Activated CD4-positive, alpha-beta T cell treated with anti-CD3 and anti-CD28 coated beads, Interleukin-2, amount 50 U/mL, for 48 hours (primary cell): ENCODE data around the gene PRIMPOL.
"Not testable (repeated sequence)": the region's sequence is repeated elsewhere in the genome, so short reads cannot be mapped to it uniquely, and the experiment has no call there.

Experiments
- DNase-seq, 2 experiments: peaks; one replicate each; pipeline ENCODE4 v3.0.0-alpha.2; 2020

PRIMPOL gene, protein sequence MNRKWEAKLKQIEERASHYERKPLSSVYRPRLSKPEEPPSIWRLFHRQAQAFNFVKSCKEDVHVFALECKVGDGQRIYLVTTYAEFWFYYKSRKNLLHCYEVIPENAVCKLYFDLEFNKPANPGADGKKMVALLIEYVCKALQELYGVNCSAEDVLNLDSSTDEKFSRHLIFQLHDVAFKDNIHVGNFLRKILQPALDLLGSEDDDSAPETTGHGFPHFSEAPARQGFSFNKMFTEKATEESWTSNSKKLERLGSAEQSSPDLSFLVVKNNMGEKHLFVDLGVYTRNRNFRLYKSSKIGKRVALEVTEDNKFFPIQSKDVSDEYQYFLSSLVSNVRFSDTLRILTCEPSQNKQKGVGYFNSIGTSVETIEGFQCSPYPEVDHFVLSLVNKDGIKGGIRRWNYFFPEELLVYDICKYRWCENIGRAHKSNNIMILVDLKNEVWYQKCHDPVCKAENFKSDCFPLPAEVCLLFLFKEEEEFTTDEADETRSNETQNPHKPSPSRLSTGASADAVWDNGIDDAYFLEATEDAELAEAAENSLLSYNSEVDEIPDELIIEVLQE

DNA sequence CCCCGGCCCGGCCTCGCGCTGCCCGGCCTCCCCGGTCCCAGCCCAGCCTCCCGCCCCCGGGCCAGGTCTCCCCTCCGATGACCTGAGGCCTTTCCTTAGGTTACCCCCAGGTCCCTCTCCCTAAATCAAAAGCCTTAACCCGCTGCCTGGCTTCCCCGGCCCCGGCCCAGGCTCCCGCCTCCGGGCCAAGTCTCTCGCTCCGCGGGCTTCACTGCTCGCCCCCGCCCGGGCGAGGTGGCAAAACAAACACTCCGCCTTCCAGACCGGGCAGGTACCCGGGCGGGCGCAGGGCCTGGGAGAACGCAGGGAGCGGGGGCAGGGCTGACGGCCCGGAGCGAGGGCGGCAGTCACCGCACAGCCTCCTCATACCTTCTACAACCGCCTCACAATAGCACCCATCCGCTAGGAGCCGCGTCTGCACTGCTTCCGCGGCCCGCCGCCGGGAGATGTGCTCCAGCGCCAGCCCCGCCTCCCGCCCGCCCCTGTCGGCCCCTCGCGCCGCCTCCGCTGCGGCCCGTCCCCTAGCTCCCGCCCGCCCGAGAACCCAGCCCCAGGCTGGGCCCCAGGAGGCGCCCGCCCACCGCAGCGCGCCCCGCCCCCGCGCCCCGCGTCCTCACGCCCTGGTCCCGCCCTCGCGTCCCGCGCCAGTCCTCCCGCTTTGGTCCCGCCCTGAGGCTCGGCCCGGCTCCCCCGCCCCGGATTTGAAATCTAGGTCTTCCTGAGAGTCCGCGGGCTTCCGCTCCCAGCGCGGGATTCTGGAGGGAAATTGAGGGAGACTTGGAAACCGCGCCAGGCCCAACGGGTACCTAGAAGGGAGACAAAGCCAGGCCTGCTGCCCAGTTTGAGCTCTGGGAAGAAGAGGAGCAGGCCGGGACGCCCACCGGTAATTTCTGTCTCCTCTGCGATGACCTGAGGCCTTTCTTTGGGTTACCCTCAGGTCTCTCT lies at the start of gene PRIMPOL, which contains the start of gene CASP3:
PRIMPOL (plus strand) TSS at position 713 of the 945 bp plus-strand sequence. CDS start 7,403 bp downstream, outside the sequence.
CASP3 (minus strand) TSS at position 422 of the 945 bp plus-strand sequence. CDS start 10,994 bp downstream, outside the sequence.
- peak; percentile 98 for DNase-seq

DNA sequence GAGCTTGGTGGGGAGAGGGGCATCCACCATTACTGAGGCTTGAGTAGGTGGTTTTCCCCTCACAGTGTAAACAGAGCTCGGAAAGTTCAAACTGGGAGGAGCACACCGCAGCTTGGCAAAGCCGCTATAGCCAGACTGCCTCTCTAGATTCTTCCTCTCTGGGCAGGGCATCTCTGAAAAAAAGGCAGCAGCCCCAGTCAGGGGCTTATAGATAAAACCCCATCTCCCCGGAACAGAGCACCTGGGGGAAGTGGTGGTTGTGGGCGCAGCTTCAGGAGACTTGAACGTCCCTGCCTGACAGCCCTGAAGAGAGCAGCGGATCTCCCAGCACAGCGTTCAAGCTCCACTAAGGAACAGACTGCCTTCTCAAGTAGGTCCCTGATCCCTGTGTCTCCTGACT lies 48.6 kb upstream of the PRIMPOL start:
- DNase-seq = not testable (repeated sequence)

DNA sequence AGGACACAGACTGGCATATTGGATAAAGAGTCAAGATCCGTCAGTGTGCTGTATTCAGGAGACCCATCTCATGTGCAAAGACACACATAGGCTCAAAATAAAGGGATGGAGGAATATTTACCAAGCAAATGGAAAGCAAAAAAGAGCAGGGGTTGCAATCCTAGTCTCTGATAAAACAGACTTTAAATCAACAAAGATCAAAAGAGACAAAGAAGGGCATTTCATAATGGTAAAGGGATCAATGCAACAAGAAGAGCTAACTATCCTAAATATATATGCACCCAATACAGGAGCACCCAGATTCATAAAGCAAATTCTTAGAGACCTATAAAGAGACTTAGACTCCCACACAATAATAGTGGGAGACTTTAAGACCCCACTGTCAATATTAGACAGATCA lies 46.7 kb upstream of the PRIMPOL start:
- not testable (repeated sequence) for DNase-seq

DNA sequence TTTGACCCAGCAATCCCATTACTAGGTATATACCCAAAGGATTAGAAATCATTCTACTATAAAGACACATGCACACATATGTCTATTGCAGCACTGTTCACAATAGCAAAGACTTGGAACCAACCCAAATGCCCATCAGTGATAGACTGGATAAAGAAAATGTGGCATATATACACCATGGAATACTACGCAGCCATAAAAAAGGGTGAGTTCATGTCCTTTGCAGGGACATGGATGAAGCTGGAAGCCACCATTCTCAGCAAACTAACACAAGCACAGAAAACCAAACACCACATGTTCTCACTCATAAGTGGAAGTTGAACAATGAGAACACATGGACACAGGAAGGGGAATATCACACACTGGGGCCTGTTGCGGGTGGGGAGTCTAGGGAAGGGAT lies 42.1 kb upstream of the PRIMPOL start:
- not testable (repeated sequence) for DNase-seq

DNA sequence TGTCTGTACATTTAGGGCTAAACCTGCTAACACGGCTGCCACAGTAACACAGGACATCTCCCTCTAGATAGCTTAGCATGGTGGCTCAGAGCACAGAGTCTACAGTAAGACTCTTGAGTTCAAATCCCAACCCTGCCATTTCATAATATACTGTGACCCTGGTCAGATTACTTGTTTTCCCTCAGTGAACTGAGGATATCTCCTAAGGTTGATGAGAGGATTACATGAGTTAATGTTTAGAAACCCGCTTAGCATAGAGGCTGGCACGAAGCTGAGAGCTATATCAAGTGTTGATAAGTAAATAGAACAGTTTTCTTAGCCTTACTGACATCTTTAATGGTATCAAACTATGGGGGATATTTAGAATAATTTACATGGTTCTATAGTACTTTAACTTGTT lies 37.5 kb upstream of the PRIMPOL start:
- no peak for DNase-seq

DNA sequence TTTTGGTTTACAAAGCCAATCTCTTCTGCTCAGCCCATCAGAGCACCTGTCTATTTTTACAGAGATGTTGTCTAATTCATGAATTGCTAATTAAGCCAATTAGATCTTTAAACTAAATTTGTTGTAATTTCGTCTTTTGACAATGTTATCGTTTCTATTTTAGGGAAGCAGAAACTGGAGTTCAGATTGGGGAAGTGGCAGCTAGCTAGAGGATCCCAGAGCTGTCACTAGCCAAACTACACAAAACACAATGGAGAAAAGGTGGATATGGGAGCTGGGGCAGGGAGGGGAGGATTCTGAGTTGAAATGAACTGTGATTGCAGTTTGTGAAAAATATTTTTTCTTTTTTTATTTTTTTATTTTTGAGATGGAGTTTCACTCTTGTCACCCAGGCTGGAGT lies 36.1 kb upstream of the PRIMPOL start:
- DNase-seq = no peak

DNA sequence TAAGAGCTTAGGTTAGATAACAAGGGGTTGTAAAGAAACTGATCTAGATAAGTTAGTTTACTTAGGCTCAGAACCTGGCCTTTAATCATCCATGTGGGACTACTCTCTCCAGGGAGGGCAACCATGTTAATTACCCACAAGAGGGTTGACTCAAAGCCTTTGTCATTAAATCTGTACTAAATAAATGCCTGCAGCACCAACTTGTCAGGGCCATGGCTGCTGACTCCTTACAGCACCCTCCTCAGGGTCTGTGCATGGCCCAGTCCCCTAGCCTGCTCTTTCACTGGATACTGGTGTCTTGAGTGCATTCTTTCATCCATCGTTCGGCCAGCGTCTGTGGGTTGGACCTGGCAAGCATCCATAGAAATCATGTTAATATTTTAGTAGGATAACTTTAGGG lies 35.0 kb upstream of the PRIMPOL start:
- DNase-seq = no peak

DNA sequence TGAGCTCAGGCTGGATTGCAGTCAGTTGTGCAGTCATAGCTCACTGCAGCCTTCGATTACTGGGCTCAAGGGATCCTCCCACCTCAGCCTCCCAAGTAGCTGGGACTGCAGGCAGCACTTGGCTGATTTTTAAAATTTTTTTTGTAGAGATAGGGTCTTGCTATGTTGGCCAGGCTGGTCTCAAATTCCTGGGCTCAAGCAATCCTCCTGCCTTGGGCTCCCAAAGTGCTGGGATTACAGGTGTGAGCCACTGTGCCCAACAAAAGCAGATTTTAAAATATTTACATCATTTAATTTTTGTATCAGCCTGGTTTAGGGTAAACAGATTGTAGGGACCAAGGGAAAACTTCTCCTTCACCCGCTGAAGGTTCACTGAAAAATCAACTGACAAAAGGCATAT lies 33.4 kb upstream of the PRIMPOL start:
- DNase-seq = not testable (repeated sequence)

DNA sequence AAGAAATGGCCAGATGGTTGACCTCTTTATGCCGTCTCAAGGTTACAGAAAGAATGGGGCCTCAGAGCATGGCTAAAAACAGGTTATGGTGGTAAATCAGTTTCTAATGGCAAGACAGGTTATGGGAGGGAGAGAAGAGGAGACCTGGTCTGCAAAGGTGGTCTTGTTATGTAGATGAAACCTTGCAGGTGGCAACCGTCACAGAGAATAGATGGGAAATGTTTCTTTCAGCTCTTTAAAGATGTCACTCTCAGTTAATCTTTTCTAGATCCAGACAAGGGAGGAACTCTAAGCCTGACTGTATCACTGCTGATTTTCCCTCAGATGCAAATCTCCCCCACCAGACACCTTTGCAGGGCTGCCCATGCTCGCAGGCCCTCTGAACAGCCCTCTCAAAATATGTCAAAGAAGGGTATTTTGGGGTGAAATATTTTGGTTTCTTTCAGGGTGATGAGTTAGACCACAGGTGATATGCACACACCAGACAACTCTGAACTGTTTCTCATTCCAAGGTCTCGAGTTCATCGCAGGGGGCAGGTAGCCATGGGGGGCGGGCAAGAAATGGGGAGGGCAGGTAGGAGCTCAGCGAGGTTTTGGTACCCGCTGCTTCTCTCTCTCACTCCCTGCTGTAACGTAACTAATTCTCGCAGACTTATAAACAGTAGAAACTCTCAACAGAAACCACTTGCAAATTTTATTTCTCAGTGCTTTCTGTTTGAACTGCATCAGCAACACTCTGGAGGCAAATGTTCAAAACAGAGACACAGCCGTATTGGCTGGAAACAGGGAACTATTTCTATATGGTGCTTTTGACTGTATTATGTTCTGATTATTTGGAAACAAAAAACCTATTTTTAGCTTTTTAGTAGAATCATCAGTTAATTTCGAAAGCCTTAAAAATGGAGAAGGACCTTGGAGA lies 32.6 kb upstream of the PRIMPOL start:
- no peak for DNase-seq

DNA sequence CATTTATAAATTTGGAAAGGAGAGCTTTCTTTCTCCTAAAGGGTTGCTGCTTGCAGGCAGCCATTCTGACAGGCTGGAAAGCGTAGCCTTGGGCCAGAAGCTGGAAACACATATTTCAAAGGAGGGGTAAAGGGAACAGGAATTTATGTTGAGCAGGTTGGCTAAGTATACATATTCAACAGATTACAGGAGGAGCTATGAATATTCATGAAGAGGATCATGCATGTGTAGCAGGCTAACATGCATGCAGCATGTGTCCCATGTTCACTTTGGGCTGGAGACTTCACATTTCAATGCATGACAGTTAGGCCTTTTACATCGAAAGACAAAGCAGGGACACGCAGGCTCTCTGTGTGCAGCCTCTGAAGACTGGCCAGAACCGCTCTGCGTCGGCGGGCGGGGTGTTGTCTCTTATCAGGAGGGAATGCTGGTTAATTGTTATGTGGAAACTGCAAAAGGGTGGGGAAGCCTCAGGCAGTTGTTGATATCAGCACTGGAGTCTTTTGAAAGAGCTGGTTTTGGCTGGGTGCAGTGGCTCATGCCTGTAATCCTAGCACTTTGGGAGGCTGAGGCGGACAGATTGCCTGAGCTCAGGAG lies 31.8 kb upstream of the PRIMPOL start:
- DNase-seq = no peak

DNA sequence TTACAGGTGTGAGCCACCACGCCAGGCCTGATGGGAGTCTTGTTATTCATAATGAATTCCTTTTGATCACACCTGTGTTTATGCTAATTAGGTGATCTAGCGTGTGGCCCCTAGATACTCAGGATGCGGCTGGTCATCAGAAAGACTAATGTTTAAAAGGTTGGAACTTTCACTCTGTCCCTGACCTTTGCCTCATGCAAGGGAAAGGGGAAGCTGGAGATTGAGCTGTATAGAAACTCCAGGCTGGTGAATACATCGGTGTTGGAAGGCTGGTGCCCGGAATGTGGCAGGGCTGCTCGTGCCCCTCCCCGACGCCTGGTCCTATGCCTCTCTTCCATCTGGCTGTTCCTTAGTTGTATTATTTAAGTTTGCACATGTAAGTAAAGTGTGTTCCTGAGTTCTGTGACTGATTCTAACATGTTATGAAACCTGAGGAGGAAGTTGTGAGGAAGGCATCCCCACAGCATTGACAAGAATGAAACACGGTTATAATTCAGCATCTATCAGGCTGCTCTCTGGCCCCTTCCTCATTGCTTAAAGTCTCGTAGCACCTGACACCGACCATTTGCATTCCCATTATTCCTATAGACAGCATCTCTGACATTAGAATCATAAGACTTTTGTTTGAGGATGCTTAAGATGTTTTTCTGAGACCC lies 29.2 kb upstream of the PRIMPOL start:
- no peak for DNase-seq

DNA sequence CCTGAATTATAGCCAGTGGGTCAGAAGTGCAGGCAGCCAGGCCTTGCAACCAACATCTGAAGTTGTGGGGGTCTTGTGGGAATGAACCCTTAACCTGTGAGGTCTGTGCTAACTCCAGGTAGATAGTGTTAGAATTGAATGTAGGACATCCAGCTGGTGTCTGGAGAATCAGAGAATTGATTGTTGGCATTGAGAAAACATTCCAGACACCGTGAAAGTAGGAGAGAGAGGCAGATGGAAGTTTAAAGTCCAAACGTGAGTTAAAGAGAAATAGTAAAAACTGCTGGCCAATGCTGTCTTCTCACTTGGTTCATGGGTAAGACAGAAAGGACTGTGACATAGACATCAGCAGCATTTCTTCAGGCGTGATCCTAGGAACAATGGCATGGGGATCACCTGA lies 28.0 kb upstream of the PRIMPOL start:
- no peak for DNase-seq

DNA sequence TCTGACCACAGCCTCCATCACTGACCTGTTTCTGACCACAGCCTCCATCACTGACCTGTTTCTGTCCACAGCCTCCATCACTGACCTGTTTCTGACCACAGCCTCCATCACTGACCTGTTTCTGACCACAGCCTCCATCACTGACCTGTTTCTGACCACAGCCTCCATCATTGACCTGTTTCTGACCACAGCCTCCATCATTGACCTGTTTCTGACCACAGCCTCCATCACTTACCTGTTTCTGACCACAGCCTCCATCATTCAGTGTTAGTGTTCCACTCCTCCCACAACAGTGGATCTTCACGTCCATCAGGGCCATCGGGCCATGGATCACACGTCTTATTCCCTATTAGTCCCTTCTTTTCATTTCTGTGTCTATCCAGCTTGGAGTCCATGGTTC lies 25.0 kb upstream of the PRIMPOL start:
- not testable (repeated sequence) for DNase-seq

DNA sequence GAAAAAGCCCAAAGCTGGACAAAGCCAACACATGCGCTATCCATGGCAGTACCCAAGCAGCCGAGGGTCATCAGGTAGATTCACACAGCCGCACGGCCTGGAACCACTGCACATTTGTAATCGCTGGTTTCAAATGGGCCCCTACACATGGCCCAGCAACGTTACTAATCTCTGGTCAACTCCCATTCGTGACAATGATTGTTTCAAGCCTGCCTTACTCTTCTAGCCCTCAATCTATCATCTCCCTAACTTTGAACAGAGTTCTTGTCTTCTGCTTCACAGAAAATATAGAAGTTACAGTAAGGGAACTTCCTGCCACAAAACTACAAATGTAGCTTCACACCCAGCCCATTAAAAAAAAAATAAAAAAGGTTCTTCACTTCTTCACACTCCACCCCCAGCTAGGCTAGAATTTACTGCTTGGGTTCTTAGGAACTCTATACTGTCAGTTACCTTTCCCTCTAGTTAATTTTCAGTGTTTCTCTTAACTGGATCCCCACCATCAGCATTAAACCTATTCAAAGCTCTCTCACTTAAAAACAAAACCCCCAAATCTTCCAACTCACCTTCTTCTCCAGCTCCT lies 24.5 kb upstream of the PRIMPOL start:
- DNase-seq = no peak

DNA sequence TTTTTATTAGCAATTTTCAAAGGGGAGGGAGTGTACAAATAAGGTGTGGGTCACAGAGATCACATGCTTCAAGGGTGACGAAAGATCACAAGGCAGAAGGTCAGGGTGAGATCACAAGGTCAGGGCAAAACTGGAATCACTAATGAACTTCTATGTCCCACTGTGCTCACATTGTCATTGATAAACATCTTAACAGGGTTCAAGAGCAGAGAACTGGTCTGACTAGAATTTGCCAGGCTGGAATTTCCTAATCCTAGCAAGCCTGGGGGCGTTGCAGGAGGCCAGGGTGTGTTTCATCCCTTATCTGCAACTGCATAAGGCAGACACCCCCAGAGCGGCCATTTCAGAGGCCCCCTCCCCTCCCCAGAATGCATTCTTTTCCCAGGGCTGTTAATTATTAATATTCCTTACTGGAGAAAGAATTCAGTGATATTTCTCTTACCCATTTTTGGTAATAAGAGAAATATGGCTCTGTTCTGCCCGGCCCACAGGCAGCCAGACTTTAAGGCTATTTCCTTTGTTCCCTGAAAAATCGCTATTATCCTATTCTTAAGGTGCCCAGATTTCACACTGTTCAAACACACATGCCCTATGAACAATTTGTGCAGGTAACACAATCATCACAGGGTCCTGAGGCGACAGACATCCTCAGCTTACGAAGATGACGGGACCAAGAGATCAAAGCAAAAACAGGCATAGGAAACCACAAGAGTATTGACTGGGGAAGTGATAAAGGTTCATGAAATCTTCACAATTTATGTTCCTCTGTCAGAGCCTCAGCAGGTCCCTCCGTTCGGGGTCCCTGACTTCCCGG lies 23.5 kb upstream of the PRIMPOL start:
- not testable (repeated sequence) for DNase-seq

DNA sequence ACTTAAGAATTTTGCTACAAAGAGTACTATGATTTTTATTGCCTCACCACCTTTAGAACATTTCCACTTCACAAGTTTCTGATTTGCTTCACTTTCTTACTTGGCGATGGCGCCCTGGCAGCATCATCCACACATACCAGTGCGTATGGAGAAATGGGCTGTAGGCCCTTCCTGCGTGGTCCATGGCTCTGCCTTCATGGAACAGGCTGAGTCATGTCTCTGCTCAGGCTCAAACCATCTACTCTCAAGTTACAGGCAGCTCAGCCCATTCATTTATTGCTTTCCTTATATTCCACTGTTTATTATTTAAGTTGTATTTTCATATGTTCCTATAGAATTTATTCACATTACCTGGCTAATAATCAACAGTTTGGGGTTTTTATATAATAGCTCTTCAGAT lies 21.4 kb upstream of the PRIMPOL start:
- no peak for DNase-seq

DNA sequence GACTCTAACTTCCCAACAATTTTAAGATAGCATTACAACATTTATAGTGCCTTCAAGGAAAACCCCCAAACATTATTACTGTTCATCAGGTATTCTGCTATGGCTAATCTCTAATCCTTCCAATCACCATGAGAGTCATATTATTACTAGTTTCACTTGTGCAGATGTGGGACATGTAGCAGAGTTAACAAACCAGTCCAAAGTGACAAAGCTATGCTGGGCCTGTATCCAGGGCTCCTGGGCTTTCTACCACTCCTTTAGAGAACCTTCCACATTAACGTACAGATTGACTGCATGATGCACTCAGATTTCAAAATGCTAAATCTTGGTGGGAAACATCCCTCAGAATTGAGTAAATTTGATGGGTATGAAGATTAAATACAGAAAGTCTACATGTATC lies 16.7 kb upstream of the PRIMPOL start:
- no peak for DNase-seq

DNA sequence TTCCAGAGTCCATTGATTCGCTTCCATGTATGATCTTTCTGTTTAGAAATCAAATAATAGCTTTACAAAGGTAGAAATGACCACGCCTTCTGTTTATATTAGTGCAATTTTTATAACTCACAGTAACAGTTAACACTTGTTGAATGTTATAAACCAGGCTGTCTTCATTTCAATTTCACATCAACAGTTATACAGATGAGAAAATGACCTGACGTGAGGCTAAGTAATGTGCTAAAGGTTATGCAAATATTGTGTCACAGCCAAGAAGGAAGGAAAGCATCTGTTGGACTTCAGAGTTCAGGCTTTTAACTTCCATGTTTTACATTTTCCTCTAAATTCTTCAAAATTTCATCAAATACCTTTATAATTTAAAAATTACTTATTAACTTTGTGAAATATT lies 14.2 kb upstream of the PRIMPOL start:
- no peak for DNase-seq

DNA sequence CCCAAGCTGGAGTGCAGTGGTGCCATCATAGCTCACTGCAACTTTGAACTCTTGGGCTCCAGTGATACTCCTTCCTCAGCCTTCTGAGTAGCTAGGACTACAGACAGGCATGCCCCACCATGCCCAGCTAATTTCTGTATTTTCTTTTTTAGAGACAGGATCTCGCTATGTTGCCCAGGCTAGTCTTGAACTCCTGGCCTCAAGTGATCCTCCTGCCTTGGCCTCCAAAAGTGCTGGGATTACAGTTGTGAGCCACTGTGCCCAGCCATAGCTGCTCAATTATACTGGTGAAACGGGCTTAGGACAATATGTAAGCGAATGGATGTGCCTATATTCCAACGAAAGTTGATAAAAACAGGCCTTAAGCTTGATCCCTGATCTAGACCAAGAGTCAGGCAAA lies 13.4 kb upstream of the PRIMPOL start:
- no peak for DNase-seq

DNA sequence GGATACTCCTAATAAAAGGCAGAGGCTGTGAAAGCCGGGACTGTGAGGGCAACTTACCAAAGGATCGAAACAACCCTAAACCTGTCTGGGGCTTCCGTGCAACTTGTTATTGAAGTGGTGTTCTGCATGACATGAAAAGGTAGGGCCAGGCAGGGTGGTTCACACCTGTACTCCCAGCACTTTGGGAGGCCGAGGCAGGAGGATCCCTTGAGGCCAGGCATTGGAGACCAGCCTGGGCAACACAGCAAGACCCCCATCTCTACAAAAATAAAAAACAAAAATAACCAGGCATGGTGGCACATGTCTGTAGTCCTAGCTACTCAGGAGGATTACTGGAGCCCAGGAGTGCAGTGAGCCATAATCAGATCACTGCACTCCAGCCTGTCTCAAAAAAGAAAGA lies 12.6 kb upstream of the PRIMPOL start:
- DNase-seq = no peak
